ENCODE data around the gene CGRRF1.

CGRRF1 gene

GRCh38 chr14:54568821-54569595 is 59.3 kb downstream of the CGRRF1 start:
- H3K27me3 ChIP-seq (ENCODE audit: control insufficient read depth in 2 of 2, insufficient read depth in 2 of 2, low read length in 2 of 2): no peaks in the 10 kb centered on the region
- H3K4me3 ChIP-seq (ENCODE audit: low read length in 2 of 2): peak overlapping the region; percentile 7 to 49
- H3K36me3 ChIP-seq (ENCODE audit: control insufficient read depth in 2 of 2, insufficient read depth in 2 of 2, low read length in 2 of 2): no peaks in the 10 kb centered on the region
- H3K9ac ChIP-seq (ENCODE audit: low read depth in 1 of 2, low read length in 2 of 2): no peak overlapping the region
- peak overlapping the region; percentile 21 to 60 for H3K27ac ChIP-seq (ENCODE audit: low read depth in 2 of 2, low read length in 2 of 2)
- H3K9me3 ChIP-seq (ENCODE audit: control insufficient read depth in 2 of 2, low read length in 2 of 2): no peaks in the 10 kb centered on the region
- H3K4me1 ChIP-seq (ENCODE audit: control insufficient read depth in 2 of 2, insufficient read depth in 2 of 2, low read length in 2 of 2): peaks cover 16 to 18% of the 10 kb centered on the region in 2 donors

- Histone ChIP-seq H3K27me3 (ENCODE audit: control insufficient read depth in 2 of 2, insufficient read depth in 2 of 2, low read length in 2 of 2) (no peaks in the 10 kb centered on the region), H3K4me3 (ENCODE audit: low read length in 2 of 2) (no peak overlapping the region), H3K4me1 (ENCODE audit: control insufficient read depth in 2 of 2, insufficient read depth in 2 of 2, low read length in 2 of 2) (peaks cover 8 to 9% of the 10 kb centered on the region in 2 donors), H3K27ac (ENCODE audit: low read depth in 2 of 2, low read length in 2 of 2) (peak overlapping the region in 1 of 2 donors; percentile 16), H3K9me3 (ENCODE audit: control insufficient read depth in 2 of 2, low read length in 2 of 2) (no peaks in the 10 kb centered on the region), H3K9ac (ENCODE audit: low read depth in 1 of 2, low read length in 2 of 2) (no peak overlapping the region), H3K36me3 (ENCODE audit: control insufficient read depth in 2 of 2, insufficient read depth in 2 of 2, low read length in 2 of 2) (no peaks in the 10 kb centered on the region)
Observed at GRCh38 chr14:54570047-54570446, 60.3 kb downstream of the CGRRF1 start.

GRCh38 chr14:54570631-54571415 is 61.1 kb downstream of the CGRRF1 start:
- no peak overlapping the region for H3K9ac ChIP-seq (ENCODE audit: low read depth in 1 of 2, low read length in 2 of 2)
- H3K27ac ChIP-seq (ENCODE audit: low read depth in 2 of 2, low read length in 2 of 2): peak overlapping the region in 1 of 2 donors; percentile 16
- H3K27me3 ChIP-seq (ENCODE audit: control insufficient read depth in 2 of 2, insufficient read depth in 2 of 2, low read length in 2 of 2): no peaks in the 10 kb centered on the region

GRCh38 chr14:54572316-54572715 is 62.6 kb downstream of the CGRRF1 start:
- Histone ChIP-seq H3K27me3 (ENCODE audit: control insufficient read depth in 2 of 2, insufficient read depth in 2 of 2, low read length in 2 of 2) (no peaks in the 10 kb centered on the region), H3K9ac (ENCODE audit: low read depth in 1 of 2, low read length in 2 of 2) (no peak overlapping the region), H3K36me3 (ENCODE audit: control insufficient read depth in 2 of 2, insufficient read depth in 2 of 2, low read length in 2 of 2) (no peaks in the 10 kb centered on the region), H3K27ac (ENCODE audit: low read depth in 2 of 2, low read length in 2 of 2) (no peak overlapping the region), H3K4me1 (ENCODE audit: control insufficient read depth in 2 of 2, insufficient read depth in 2 of 2, low read length in 2 of 2) (peaks cover 4 to 7% of the 10 kb centered on the region in 2 donors), H3K4me3 (ENCODE audit: low read length in 2 of 2) (no peak overlapping the region), H3K9me3 (ENCODE audit: control insufficient read depth in 2 of 2, low read length in 2 of 2) (no peaks in the 10 kb centered on the region)

More at GRCh38 chr14:54570631-54571415, 61.1 kb downstream of the CGRRF1 start:
- Histone ChIP-seq H3K4me1 (ENCODE audit: control insufficient read depth in 2 of 2, insufficient read depth in 2 of 2, low read length in 2 of 2) (peaks cover 8 to 9% of the 10 kb centered on the region in 2 donors), H3K9me3 (ENCODE audit: control insufficient read depth in 2 of 2, low read length in 2 of 2) (no peaks in the 10 kb centered on the region), H3K36me3 (ENCODE audit: control insufficient read depth in 2 of 2, insufficient read depth in 2 of 2, low read length in 2 of 2) (no peaks in the 10 kb centered on the region), H3K4me3 (ENCODE audit: low read length in 2 of 2) (no peak overlapping the region)

- Histone ChIP-seq H3K36me3 (ENCODE audit: control insufficient read depth in 2 of 2, insufficient read depth in 2 of 2, low read length in 2 of 2) (no peaks in the 10 kb centered on the region), H3K4me1 (ENCODE audit: control insufficient read depth in 2 of 2, insufficient read depth in 2 of 2, low read length in 2 of 2) (peaks cover 2% of the 10 kb centered on the region in 2 donors), H3K27ac (ENCODE audit: low read depth in 2 of 2, low read length in 2 of 2) (no peak overlapping the region)
Observed at GRCh38 chr14:54574528-54574927, 64.8 kb downstream of the CGRRF1 start.

GRCh38 chr14:54577494-54577893 is 67.8 kb downstream of the CGRRF1 start:
- Histone ChIP-seq H3K4me1 (ENCODE audit: control insufficient read depth in 2 of 2, insufficient read depth in 2 of 2, low read length in 2 of 2) (no peaks in the 10 kb centered on the region), H3K9me3 (ENCODE audit: control insufficient read depth in 2 of 2, low read length in 2 of 2) (no peaks in the 10 kb centered on the region), H3K4me3 (ENCODE audit: low read length in 2 of 2) (no peak overlapping the region), H3K27me3 (ENCODE audit: control insufficient read depth in 2 of 2, insufficient read depth in 2 of 2, low read length in 2 of 2) (no peaks in the 10 kb centered on the region), H3K36me3 (ENCODE audit: control insufficient read depth in 2 of 2, insufficient read depth in 2 of 2, low read length in 2 of 2) (no peaks in the 10 kb centered on the region), H3K27ac (ENCODE audit: low read depth in 2 of 2, low read length in 2 of 2) (no peak overlapping the region), H3K9ac (ENCODE audit: low read depth in 1 of 2, low read length in 2 of 2) (no peak overlapping the region)

More at GRCh38 chr14:54574528-54574927, 64.8 kb downstream of the CGRRF1 start:
- no peaks in the 10 kb centered on the region for H3K27me3 ChIP-seq (ENCODE audit: control insufficient read depth in 2 of 2, insufficient read depth in 2 of 2, low read length in 2 of 2)
- H3K9ac ChIP-seq (ENCODE audit: low read depth in 1 of 2, low read length in 2 of 2): no peak overlapping the region
- H3K9me3 ChIP-seq (ENCODE audit: control insufficient read depth in 2 of 2, low read length in 2 of 2): no peaks in the 10 kb centered on the region
- no peak overlapping the region for H3K4me3 ChIP-seq (ENCODE audit: low read length in 2 of 2)

- no peaks in the 10 kb centered on the region for H3K4me1 ChIP-seq (ENCODE audit: control insufficient read depth in 2 of 2, insufficient read depth in 2 of 2, low read length in 2 of 2)
- H3K27ac ChIP-seq (ENCODE audit: low read depth in 2 of 2, low read length in 2 of 2): no peak overlapping the region
- no peak overlapping the region for H3K9ac ChIP-seq (ENCODE audit: low read depth in 1 of 2, low read length in 2 of 2)
- H3K27me3 ChIP-seq (ENCODE audit: control insufficient read depth in 2 of 2, insufficient read depth in 2 of 2, low read length in 2 of 2): no peaks in the 10 kb centered on the region
- no peak overlapping the region for H3K4me3 ChIP-seq (ENCODE audit: low read length in 2 of 2)
- H3K36me3 ChIP-seq (ENCODE audit: control insufficient read depth in 2 of 2, insufficient read depth in 2 of 2, low read length in 2 of 2): no peaks in the 10 kb centered on the region
- H3K9me3 ChIP-seq (ENCODE audit: control insufficient read depth in 2 of 2, low read length in 2 of 2): no peaks in the 10 kb centered on the region
Observed at GRCh38 chr14:54577977-54578376, 68.3 kb downstream of the CGRRF1 start.

- H3K9me3 ChIP-seq (ENCODE audit: control insufficient read depth in 2 of 2, low read length in 2 of 2): no peaks in the 10 kb centered on the region
- H3K4me1 ChIP-seq (ENCODE audit: control insufficient read depth in 2 of 2, insufficient read depth in 2 of 2, low read length in 2 of 2): no peaks in the 10 kb centered on the region
- H3K27me3 ChIP-seq (ENCODE audit: control insufficient read depth in 2 of 2, insufficient read depth in 2 of 2, low read length in 2 of 2): no peaks in the 10 kb centered on the region
- H3K4me3 ChIP-seq (ENCODE audit: low read length in 2 of 2): no peak overlapping the region
- no peaks in the 10 kb centered on the region for H3K36me3 ChIP-seq (ENCODE audit: control insufficient read depth in 2 of 2, insufficient read depth in 2 of 2, low read length in 2 of 2)
- no peak overlapping the region for H3K27ac ChIP-seq (ENCODE audit: low read depth in 2 of 2, low read length in 2 of 2)
- no peak overlapping the region for H3K9ac ChIP-seq (ENCODE audit: low read depth in 1 of 2, low read length in 2 of 2)
Observed at GRCh38 chr14:54579621-54580020, 69.9 kb downstream of the CGRRF1 start.

GRCh38 chr14:54580933-54581332 is 71.2 kb downstream of the CGRRF1 start:
- Histone ChIP-seq H3K9ac (ENCODE audit: low read depth in 1 of 2, low read length in 2 of 2) (no peak overlapping the region), H3K4me3 (ENCODE audit: low read length in 2 of 2) (no peak overlapping the region), H3K27ac (ENCODE audit: low read depth in 2 of 2, low read length in 2 of 2) (no peak overlapping the region)

GRCh38 chr14:54582334-54582733 is 72.6 kb downstream of the CGRRF1 start:
- H3K27me3 ChIP-seq (ENCODE audit: control insufficient read depth in 2 of 2, insufficient read depth in 2 of 2, low read length in 2 of 2): no peaks in the 10 kb centered on the region
- H3K9me3 ChIP-seq (ENCODE audit: control insufficient read depth in 2 of 2, low read length in 2 of 2): no peaks in the 10 kb centered on the region
- H3K9ac ChIP-seq (ENCODE audit: low read depth in 1 of 2, low read length in 2 of 2): no peak overlapping the region
- H3K4me1 ChIP-seq (ENCODE audit: control insufficient read depth in 2 of 2, insufficient read depth in 2 of 2, low read length in 2 of 2): no peaks in the 10 kb centered on the region
- H3K36me3 ChIP-seq (ENCODE audit: control insufficient read depth in 2 of 2, insufficient read depth in 2 of 2, low read length in 2 of 2): no peaks in the 10 kb centered on the region
- H3K27ac ChIP-seq (ENCODE audit: low read depth in 2 of 2, low read length in 2 of 2): no peak overlapping the region
- H3K4me3 ChIP-seq (ENCODE audit: low read length in 2 of 2): no peak overlapping the region

More at GRCh38 chr14:54580933-54581332, 71.2 kb downstream of the CGRRF1 start:
- Histone ChIP-seq H3K4me1 (ENCODE audit: control insufficient read depth in 2 of 2, insufficient read depth in 2 of 2, low read length in 2 of 2) (no peaks in the 10 kb centered on the region), H3K9me3 (ENCODE audit: control insufficient read depth in 2 of 2, low read length in 2 of 2) (no peaks in the 10 kb centered on the region), H3K27me3 (ENCODE audit: control insufficient read depth in 2 of 2, insufficient read depth in 2 of 2, low read length in 2 of 2) (no peaks in the 10 kb centered on the region), H3K36me3 (ENCODE audit: control insufficient read depth in 2 of 2, insufficient read depth in 2 of 2, low read length in 2 of 2) (no peaks in the 10 kb centered on the region)
